IMR-90 (cell line): Measurements from ENCODE around the gene HOXD8. TPM values are rescaled to one million over a fixed set of nuclear protein-coding genes. Genes with fewer than 3 reads are reported as not detected.
A peak's percentile ranks its signal among the peaks of the same experiment; 100 is the strongest.

ENCODE experiments used
- ATAC-seq: fragments of 200-7000 bp; cut with Tn5 transposase; 2 replicates; pipeline ENCODE4 v1.9.1; 2020; ENCODE audit warnings: low read depth, mild to moderate bottlenecking, moderate library complexity
- BruUV-seq: library from RNA; stranded (reverse); fragments of 400-500 nt; replicated peaks from 2 replicates; lab custom pipeline; 2021; lab: Mats Ljungman, UMichigan
- CTCF ChIA-PET: fragments of 300-600 bp; formaldehyde crosslinking; extraction: SDS; loops from one replicate; lab custom pipeline; 2021; ENCODE audit warnings: antibody characterized with exemption; lab: Yijun Ruan, JAX
- POLR2A ChIA-PET: fragments of 300-600 bp; sonication (Branson Sonifier 250); formaldehyde crosslinking; loops from one replicate; lab custom pipeline; 2022; ENCODE audit warnings: antibody characterized with exemption; ENCODE audit not compliant: unreplicated experiment; lab: Charles Lee
- DNase-seq: peaks from one replicate; pipeline ENCODE4 v3.0.0; 2013
- H2AFZ ChIP-seq: replicated peaks from 2 replicates; pipeline ENCODE3; 2013; ENCODE audit warnings: low read length, mild to moderate bottlenecking; ENCODE audit not compliant: poor library complexity
- H2AK5ac ChIP-seq: 2 replicates; pipeline ENCODE4 v1.6.1; 2013; ENCODE audit warnings: low read depth, low read length, inconsistent platforms
- H2AK9ac ChIP-seq: replicated peaks from 2 replicates; pipeline ENCODE3; 2013; ENCODE audit warnings: mild to moderate bottlenecking, low read depth, low read length, moderate library complexity; ENCODE audit not compliant: poor library complexity
- H2BK120ac ChIP-seq: 2 replicates; pipeline ENCODE4 v1.6.1; 2013; ENCODE audit warnings: low read depth, low read length, inconsistent platforms
- H2BK15ac ChIP-seq: 3 replicates; pipeline ENCODE4 v1.6.1; 2013; ENCODE audit warnings: low read depth, low read length, inconsistent platforms
- H2BK20ac ChIP-seq: 2 replicates; pipeline ENCODE4 v1.6.1; 2013; ENCODE audit warnings: low read depth, mild to moderate bottlenecking, inconsistent platforms, low read length, moderate library complexity
- H2BK5ac ChIP-seq: 2 replicates; pipeline ENCODE4 v1.6.1; 2013; ENCODE audit warnings: mild to moderate bottlenecking, low read depth, low read length, inconsistent platforms; ENCODE audit not compliant: poor library complexity, severe bottlenecking
- H3K14ac ChIP-seq: replicated peaks from 2 replicates; pipeline ENCODE4 v1.6.1; 2013; ENCODE audit warnings: low read depth, low read length, inconsistent platforms
- H3K18ac ChIP-seq: 2 replicates; pipeline ENCODE4 v1.6.1; 2013; ENCODE audit warnings: low read depth, low read length, control low read depth
- H3K23ac ChIP-seq: 2 replicates; pipeline ENCODE4 v1.6.1; 2013; ENCODE audit warnings: low read depth, low read length, inconsistent platforms
- H3K27ac ChIP-seq: 2 replicates; pipeline ENCODE4 v1.5.1; 2013; ENCODE audit warnings: mild to moderate bottlenecking, control low read depth, low read length; ENCODE audit not compliant: insufficient read depth
- H3K27me3 ChIP-seq: 2 replicates; pipeline ENCODE4 v1.6.1; 2013; ENCODE audit warnings: low read length; ENCODE audit not compliant: control insufficient read depth, insufficient read depth
- H3K36me3 ChIP-seq: 2 replicates; pipeline ENCODE4 v1.6.1; 2013; ENCODE audit warnings: low read length, mixed read lengths; ENCODE audit not compliant: control insufficient read depth, insufficient read depth
- H3K4ac ChIP-seq: 2 replicates; pipeline ENCODE4 v1.6.1; 2013; ENCODE audit warnings: low read depth, low read length, inconsistent platforms
- H3K4me1 ChIP-seq: 2 replicates; pipeline ENCODE4 v1.6.1; 2013; ENCODE audit warnings: low read length, mixed read lengths; ENCODE audit not compliant: control insufficient read depth, insufficient read depth
- H3K4me2 ChIP-seq: 2 replicates; pipeline ENCODE4 v1.6.1; 2013; ENCODE audit warnings: low read depth, mild to moderate bottlenecking, control low read depth, low read length, moderate library complexity
- H3K4me3 ChIP-seq: 2 replicates; pipeline ENCODE4 v1.5.1; 2013; ENCODE audit warnings: low read depth, mild to moderate bottlenecking, control low read depth, low read length, moderate library complexity; ENCODE audit not compliant: insufficient read depth
- H3K56ac ChIP-seq: 2 replicates; pipeline ENCODE4 v1.6.1; 2013; ENCODE audit warnings: low read length, inconsistent platforms; ENCODE audit not compliant: insufficient read depth; ENCODE audit errors: extremely low read depth
- H3K79me1 ChIP-seq, 2 experiments: 2 replicates each; pipeline ENCODE4 v1.6.1; 2013; ENCODE audit warnings: low read length in 2 of 2, inconsistent platforms in 1 of 2, low read depth in 1 of 2
- H3K9ac ChIP-seq: 2 replicates; pipeline ENCODE4 v1.6.1; 2013; ENCODE audit warnings: low read depth, low read length, control low read depth
- H3K9me1 ChIP-seq: 2 replicates; pipeline ENCODE4 v1.6.1; 2013; ENCODE audit warnings: low read length, inconsistent platforms; ENCODE audit not compliant: insufficient read depth
- H3K9me3 ChIP-seq: 2 replicates; pipeline ENCODE4 v1.6.1; 2013; ENCODE audit warnings: low read length; ENCODE audit not compliant: control insufficient read depth, insufficient read depth
- H4K20me1 ChIP-seq: 2 replicates; pipeline ENCODE4 v1.6.1; 2013; ENCODE audit warnings: low read length, inconsistent platforms; ENCODE audit not compliant: insufficient read depth
- H4K5ac ChIP-seq: 2 replicates; pipeline ENCODE4 v1.6.1; 2013; ENCODE audit warnings: mild to moderate bottlenecking, low read depth, low read length, control low read depth
- H4K8ac ChIP-seq, 2 experiments: 2 replicates each; pipeline ENCODE4 v1.6.1; 2013; ENCODE audit warnings: low read depth in 2 of 2, low read length in 2 of 2, control low read depth in 1 of 2, inconsistent platforms in 1 of 2
- H4K91ac ChIP-seq: 2 replicates; pipeline ENCODE4 v1.6.1; 2013; ENCODE audit warnings: low read depth, low read length, inconsistent platforms; ENCODE audit not compliant: insufficient read depth
- POLR2A ChIP-seq: IDR thresholded peaks from 2 replicates; pipeline ENCODE4 v1.6.1; 2012; ENCODE audit warnings: mild to moderate bottlenecking, low read depth, low read length
- WGBS, 2 experiments: methylation state at CpG; one replicate each; pipeline versions ENCODE4 v1.1.5 to v1.1.7; 2013; ENCODE audit warnings: missing lambda C conversion rate in 2 of 2; ENCODE audit not compliant: insufficient read length in 1 of 2; ENCODE audit errors: extremely low coverage in 2 of 2; 5-methylcytosine and 5-hydroxymethylcytosine counted together
- dilution Hi-C: fragments of 300-500 bp; cut with HindIII; formaldehyde crosslinking; loops from one replicate; pipeline ENCODE4 v1.14.3; 2018; ENCODE audit warnings: low sequenced_read_pairs; ENCODE audit not compliant: unreplicated experiment
- in situ Hi-C: fragments of 300-500 bp; cut with MboI; formaldehyde crosslinking; loops from 3 replicates; pipeline ENCODE4 v1.14.3; 2019; ENCODE audit warnings: low sequenced_read_pairs, inconsistent platforms, mixed read lengths
- intact Hi-C: fragments of 100-400 bp; cut with micrococcal nuclease; formaldehyde crosslinking; loops from 2 replicates; pipeline ENCODE4 v1.10.0; 2022
- polyA plus RNA-seq, 3 experiments: library from polyadenylated mRNA; depleted of rRNA; stranded (reverse); fragments of >200 nt; gene quantifications; 2 replicates each; pipeline ENCODE4 v1.2.3, GENCODE V29; 2012; ENCODE audit warnings: low replicate concordance in 1 of 3
- total RNA-seq: library from RNA; depleted of rRNA; stranded (reverse); fragments of >200 nt; gene quantifications from 2 replicates; pipeline ENCODE4 v1.2.3, GENCODE V29; 2012
- TF ChIP-seq, protein P1 (sequence below): fragments of 150-350 bp; IDR thresholded peaks from 2 replicates; pipeline ENCODE4 v1.6.1; 2017; ENCODE audit warnings: mild to moderate bottlenecking, antibody characterized with exemption, low read length, low read depth

The HOXD8 gene
- total and polyA plus RNA-seq, 2 of the 4 experiments (the other 2 are of a cell fraction): not detected

DNA sequence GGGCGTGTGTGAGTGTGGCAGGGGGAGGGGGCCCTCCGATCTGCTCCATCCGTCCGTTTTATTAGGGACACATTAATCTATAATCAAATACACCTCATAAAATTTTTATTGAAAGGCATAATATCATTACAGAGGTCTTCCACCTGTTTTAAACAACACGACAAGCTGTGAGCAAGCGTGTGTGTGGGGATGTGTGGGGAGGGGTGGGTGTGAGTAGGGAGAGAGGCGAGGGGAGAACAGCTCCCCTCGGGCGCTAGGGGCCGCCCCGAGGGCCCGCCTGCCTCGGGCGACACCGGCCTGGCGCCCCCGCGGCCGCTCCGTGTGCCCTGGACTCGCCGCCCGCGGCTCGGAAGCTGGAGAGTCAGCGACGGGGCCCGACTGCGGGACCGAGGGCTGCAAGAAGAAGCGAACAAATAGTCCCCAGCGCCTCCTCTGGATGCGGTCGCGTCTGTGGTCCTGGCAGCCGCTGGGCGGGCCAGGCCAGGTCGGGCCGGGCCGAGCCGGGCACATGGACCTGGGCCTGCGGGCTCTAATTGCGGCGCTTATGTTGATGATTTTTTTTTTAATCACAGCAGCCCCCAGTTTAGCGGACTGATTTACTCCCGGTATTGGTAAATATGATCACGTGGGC, 7.3 kb upstream of the HOXD8 start:
- dilution Hi-C loops (no loop called here), intact Hi-C loops (no loop called here), in situ Hi-C loops (loop anchor here (10.0 kb wide), 2 partner anchors 333 to 1033 kb away; no protein-coding TSS in a partner anchor)
- no peak overlapping the region for H3K4me2 ChIP-seq
- H3K9me1 ChIP-seq: no peaks in the 10 kb centered on the region
- H3K4me1 ChIP-seq: no peaks in the 10 kb centered on the region
- peaks cover 8% of the 10 kb centered on the region for H3K9me3 ChIP-seq
- ATAC-seq (no peak), DNase-seq (no peak)
- BruUV-seq: no TSS peak
- H4K20me1 ChIP-seq: no peaks in the 10 kb centered on the region; the same call in 1 of the 2 replicates
- no peak overlapping the region for H3K23ac ChIP-seq
- H2BK15ac ChIP-seq: no peak overlapping the region
- H2AFZ ChIP-seq: no peak overlapping the region
- ChIA-PET CTCF (no interaction called here), POLR2A (no interaction called here)
- H3K4ac ChIP-seq: no peak overlapping the region
- H4K8ac ChIP-seq: no peak overlapping the region
- 6% methylated on average over 18 of the region's 47 CpGs; no CpG with 5 or more reads in 1 of the 2 experiments for WGBS, 2 experiments
- H2AK9ac ChIP-seq: no peak overlapping the region
- H3K4me3 ChIP-seq: no peak overlapping the region
- peaks cover 94% of the 10 kb centered on the region for H3K27me3 ChIP-seq
- H3K79me1 ChIP-seq: no peaks in the 10 kb centered on the region
- no peak overlapping the region for H4K91ac ChIP-seq
- H3K27ac ChIP-seq: no peak overlapping the region
- no peak overlapping the region for H3K18ac ChIP-seq
- no peak overlapping the region for H4K5ac ChIP-seq
- H3K56ac ChIP-seq: no peak overlapping the region
- H2BK120ac ChIP-seq: no peak overlapping the region
- H3K9ac ChIP-seq: no peak overlapping the region
- H3K14ac ChIP-seq: no peak overlapping the region
- H2BK5ac ChIP-seq: no peak overlapping the region
- TF ChIP-seq, protein P1, sequence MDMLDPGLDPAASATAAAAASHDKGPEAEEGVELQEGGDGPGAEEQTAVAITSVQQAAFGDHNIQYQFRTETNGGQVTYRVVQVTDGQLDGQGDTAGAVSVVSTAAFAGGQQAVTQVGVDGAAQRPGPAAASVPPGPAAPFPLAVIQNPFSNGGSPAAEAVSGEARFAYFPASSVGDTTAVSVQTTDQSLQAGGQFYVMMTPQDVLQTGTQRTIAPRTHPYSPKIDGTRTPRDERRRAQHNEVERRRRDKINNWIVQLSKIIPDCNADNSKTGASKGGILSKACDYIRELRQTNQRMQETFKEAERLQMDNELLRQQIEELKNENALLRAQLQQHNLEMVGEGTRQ: peak; percentile 75; the same call in 1 of the 2 replicates
- TF ChIP-seq POLR2A: no peak
- no peaks in the 10 kb centered on the region for H3K36me3 ChIP-seq
- no peak overlapping the region for H2BK20ac ChIP-seq
- H2AK5ac ChIP-seq: no peak overlapping the region
